Skeletal muscle cell (primary cell): ENCODE data around the gene HOXB6.

Source experiments
- DNase-seq: peaks from one replicate; pipeline ENCODE4 v3.0.0-alpha.2; 2010; ENCODE audit warnings: low read depth
- H3K4me3 ChIP-seq: 2 replicates; pipeline ENCODE4 v1.5.1; 2011; ENCODE audit warnings: low read depth, mild to moderate bottlenecking, control low read depth, low read length, moderate library complexity

The HOXB6 gene

DNA sequence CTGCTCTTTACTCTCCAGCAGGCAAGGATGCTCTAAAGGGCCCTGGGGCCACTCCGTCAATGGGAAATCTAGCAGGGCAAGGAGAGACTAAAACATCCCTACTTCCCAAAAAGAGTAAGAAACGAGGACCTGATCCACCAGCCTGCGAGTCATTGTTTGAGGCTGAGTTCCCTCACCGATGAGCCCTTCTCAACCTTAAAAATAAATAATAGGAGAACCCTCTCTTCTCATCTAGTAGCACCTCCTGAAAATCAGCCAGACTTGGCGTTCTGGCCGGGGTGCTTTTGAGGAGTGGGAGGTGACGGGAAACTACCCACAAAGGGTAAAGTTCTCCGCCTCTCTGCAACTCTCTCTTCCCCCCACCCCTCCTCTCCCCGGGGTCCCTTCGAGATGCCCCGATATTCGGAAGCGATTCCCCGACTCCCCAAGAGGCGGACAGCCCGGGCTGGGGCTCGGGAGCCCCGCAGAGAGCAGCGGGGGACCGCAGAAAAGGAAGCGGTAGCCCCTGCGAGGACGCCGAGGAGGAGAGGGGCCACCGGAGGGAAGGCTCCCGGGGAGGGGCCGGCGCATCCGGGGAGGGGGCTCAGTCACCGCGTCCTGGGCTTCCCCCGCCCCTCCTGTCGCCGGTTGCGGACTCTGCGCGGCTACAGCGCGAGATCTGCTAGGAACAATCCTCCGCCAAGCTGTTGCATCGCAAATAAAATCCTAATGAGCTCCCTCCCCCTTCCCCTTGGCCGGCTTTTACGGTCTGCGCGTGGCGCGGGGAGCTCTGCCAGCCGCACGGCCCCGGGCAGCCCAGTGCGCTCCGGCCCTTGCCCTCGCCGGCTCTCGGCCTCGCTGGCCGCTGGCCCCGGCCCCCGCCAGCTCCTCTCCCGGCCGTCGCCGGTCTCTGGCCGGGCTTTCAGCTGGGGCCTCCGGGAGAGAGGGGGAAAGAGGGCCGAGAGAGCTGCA, 20.0 kb upstream of the HOXB6 start:
- no peak for DNase-seq
- H3K4me3 ChIP-seq: peak overlapping the region; percentile 42

DNA sequence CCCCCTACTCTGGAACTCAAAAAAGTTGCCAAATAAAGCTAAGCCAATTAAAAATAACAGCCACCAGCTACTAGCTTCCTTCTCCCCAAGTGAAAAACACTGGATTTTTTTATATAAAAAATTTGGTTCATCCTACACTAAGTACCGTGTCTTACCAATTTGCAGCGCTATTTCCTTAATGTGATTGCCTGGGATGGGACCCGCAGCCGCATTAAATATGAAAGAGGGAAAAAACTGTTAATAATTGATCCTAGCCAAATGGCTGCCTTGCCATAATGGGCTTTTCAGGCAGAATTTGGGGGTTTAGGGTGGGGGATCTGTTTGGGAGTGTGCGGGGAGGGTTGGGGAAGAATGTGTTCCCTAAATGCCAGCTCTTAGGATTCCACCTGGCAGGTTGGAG, 19.3 kb upstream of the HOXB6 start:
- DNase-seq: no peak
- H3K4me3 ChIP-seq: no peak overlapping the region

DNA sequence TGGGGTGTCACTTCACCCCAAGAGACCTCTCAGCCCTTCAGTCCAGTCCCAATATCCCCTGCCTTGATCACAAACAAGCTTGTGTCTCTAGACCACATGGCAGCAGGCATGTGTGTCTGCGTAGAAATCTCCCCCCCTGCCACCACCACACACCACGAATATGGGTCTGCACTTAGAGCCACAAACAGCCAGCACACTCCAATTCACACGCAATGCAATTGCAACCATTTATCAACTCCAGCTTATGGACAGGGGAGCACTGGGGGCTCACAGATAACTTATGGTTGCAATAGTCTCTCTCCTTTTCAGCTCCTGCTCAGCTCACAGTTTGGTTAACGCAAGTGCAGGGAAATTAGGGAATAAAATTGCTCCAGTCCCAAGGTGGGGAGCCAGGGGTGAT, 18.8 kb upstream of the HOXB6 start:
- H3K4me3 ChIP-seq: no peak overlapping the region
- DNase-seq: no peak

DNA sequence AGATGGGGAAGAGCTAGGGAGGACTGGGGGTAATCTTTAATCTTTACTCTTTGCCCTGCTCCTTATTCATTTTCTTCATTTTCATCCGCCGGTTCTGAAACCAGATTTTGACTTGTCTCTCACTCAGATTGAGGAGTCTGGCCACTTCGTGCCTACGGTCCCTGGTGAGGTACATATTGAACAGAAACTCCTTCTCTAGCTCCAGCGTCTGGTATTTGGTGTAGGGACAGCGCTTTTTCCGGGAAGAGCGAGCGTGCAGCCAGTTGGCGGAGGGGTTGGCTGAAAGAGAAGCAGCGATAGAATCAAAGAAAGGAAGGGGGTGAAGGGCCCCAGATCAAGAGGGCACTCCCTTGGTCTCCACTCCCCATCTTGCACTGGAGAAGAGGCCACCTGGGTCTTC, 18.1 kb upstream of the HOXB6 start:
- no peak overlapping the region for H3K4me3 ChIP-seq
- DNase-seq: no peak

DNA sequence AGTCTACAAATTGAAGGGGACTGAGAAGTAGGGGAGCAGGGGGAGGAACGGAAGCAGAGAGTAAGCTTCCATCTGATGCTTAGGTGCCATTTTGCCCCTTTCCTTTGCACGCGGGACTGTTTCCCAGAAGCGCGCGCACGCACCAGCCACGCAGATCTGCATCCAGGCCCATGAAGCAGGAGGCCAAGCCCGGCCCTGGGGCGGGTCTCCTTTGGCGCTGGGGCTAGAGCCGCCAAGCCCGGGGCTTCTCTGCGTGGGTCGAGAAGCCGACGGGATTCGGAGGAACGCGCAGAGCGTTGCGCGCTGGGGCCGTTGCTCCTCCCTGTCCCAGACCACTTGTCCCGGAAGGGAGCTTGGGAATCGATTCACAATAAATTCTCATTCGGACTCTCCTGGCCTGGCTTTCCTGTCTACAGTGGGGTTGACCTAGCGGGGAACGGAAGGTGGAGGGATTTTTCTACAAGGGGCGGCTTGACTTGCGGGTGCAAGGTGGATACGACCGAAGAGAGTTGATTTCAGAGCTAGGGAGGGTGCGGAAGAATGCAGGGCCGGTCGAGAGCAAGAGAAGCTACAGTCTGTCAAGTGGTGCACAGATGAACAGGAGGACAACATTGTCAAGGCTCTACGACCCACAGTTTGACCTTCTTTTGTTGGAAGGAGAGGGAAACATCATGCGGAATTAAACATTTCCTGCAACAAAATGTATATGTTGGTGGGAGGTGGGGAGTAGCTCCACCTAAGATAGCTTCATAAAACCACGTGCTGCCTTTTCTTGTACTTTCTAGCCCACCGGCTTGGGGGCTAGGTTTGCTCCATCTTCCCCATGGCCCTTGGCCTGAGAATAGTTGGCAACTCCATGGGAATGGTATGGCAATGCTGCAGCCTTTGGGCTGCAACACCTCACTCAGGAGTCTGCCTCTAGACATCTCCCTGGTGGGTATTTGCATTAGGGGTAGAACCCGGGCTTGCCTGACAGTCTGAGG, 16.9 kb upstream of the HOXB6 start:
- no peak for DNase-seq
- no peak overlapping the region for H3K4me3 ChIP-seq

DNA sequence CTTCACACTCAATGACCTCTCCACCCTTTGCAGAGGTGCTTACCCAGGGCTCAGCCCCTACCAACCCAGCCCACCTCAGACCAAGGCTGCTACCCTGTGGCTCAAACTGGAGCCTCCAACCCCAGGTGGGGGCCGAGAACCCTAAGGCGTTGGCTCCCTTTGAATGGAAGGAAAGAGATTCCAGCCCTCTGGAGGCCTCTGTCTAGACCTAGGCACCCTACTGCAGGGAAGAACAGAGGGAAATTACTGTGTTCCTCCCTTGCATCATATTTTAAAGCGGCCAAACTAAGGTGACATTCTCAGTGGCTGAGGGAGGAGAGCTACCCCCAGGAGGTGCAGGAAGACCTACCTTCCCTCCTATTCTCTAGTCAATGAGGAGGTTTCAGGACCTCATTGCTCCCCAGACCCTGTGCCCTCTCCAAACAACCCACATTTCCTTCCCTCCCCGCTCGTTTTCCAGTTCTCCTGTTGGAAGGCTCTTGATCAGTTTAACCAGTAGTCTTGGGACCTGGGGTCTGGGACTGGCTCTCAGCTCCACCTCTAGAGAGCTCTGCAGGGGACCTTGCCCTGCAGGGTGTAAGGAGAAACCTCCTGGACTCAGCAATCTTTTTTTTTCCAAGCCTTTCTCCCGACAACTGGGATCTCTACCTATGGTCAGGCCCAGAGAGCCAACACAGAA, 15.8 kb upstream of the HOXB6 start:
- DNase-seq: no peak
- H3K4me3 ChIP-seq: no peak overlapping the region

DNA sequence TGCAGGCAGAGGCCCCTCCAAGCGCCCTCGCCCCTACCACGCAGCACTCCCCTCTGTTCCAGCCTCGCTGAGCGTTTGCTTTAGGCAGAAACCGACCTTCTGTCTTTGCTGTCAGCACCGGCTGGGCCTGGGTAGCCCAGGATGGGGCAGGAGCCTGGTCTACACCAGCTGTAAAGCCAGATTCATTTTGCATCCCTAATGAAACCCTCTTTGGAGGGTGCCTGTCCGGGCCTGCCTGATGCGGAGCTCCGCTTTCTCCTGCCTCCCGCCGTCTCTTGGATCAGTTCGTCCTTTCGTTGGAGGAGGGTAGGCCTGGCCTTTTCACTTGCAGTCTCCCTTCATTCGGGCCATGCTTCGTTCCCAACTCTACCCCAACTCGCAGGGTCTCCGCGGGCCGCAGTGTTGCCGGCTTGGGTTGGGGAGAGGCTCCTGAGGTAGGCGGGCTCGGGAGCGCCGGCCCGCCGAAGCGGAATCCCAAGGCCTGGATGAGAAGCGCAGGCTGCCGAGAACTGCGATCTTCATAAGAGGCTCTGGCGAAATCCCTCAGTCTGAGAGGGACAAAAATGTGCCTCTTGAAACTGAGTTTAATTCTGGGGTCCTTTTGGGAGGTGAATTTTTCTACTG, 15.2 kb upstream of the HOXB6 start:
- DNase-seq: no peak

DNA sequence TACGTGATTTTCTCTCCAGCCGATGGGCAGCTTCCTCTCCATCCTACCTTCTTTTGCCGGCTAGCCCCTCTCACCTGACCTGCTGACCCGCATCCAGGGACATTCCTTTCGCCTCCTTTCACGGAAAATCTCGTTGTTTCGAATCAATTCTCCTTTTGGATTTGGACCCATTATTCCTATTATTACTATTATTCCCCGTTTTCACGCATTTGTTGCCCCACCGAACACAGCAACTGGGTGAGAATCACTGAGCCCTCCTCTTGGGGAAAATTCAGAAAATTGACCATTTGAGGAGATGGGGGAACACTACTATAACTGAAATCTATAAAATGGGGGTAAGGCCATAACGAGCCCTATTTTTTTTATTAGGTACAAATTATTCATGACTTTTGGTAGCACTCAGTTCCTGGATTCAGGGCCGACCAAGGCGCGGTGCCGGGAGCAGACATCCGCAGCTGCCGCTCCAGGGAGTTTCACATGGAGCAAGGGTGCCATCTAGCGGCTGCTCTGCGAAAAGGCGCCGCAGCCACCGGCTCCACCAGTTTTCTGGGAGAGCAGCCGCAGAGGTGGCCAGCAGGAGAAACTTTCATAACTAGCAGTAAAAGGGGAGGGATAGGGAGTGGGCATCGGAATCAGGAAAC, 13.6 kb upstream of the HOXB6 start:
- H3K4me3 ChIP-seq: peak overlapping the region; percentile 25

More for the DNA sequence above, 15.2 kb upstream of the HOXB6 start:
- no peak overlapping the region for H3K4me3 ChIP-seq

DNA sequence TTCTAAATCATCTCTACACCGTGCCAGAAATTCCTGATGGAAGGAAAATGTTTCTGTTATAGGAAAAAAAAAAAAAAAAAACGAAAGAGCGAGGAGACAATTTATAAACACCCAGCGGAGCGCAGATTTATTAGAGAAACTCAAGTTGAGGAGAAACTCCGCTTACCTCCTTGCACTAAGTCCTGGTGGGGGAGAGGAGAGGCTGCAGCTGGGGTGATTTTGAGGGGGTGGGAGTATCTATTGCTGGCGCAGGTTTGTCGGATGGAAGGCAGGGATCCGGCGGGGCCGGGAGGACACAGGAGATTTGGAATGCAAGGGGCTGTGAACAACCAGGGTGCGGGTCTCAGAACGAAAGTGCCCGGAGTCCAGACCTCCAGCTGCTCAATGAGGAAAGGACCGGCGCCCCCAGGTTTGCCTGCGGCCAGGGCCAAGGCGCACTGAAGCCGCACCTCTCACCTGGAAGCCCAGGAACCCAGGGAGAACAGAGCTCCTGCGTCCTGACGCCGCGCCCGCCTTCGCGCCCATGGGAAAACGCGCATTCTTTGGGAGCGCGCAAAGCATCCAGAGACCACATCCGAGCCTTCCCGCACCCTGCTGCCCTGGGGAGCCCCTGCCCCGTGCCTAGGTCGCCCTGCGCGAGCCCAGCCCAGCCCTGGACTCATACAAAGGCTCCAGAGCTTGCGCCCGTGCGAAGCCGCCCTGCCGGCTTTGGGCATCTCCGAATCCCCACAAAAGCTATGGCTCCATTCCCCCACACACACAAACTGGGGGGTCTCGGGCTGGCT, 12.9 kb upstream of the HOXB6 start:
- peak overlapping the region; percentile 20 for H3K4me3 ChIP-seq
- DNase-seq: no peak

More for the DNA sequence above, 13.6 kb upstream of the HOXB6 start:
- DNase-seq: no peak

DNA sequence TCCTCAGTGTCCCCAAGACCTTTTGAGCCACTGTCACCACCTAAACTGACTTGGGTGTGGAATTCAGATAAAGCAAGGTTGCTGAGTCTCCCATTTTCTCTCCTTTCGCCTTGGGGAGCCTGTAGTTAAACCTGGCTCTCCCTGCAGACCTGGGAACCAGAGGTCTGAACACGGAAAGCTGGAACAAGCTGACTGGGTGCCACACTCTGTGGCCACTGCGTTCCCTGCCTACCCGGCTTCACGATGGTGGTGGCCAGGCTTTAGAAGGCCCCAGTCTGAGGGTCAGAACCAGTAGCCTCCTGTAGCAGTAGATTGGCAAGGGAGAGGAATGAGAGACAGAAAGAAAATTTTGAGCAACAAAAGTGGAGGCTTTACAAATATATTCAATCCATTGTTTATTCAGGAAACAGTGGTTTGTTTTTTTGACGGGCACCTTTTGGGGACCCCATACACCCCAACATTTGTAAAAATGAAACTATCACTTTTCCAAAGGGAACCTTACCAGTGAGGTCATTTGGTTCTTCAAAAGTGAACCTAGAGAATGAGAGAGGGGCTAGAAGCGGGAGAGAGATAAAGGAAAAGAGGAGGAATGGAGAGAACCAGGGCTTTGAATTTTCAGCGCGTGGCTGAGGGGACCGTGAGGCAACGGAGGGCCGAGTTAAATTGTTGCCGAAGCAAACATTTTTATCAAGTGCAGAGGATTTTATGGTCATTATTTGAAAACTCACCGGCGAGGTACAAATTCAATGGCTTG, 12.1 kb upstream of the HOXB6 start:
- no peak for DNase-seq
- no peak overlapping the region for H3K4me3 ChIP-seq

DNA sequence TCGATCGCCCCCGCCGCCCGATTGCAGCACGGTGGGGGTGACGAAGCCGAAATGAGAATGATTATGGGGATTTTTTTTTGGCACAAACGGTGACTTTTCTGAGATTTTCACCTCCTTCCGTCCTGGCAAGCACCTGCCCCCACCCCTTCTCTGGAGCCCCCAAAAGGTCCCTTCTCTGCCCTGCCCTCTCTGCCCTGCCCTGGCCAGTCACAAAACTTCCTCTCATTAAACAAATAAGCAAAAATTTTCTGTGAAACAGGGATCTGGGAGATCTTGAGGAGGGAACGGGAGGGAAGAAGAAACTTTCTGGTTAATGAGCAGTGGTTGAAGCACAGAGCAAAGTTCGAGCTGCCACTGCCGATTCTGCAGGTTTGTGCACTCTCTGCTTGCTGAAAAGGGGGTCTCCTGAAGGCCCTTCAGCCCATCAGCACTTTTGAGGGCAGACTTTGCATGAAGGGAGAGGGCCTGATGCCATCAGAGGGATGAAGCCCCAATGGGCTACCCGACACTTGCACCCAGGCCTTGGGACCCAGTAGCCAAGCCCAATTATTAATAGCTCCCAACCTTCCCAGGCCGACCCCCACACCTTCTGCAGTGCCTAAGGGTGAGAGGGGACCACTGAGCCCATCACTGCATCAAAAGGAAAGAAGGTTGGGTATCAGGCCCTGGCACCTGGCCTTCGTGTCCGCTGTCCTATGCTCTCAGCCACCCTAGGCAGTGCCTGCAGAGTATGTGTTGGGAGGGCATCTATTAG, 11.4 kb upstream of the HOXB6 start:
- H3K4me3 ChIP-seq: no peak overlapping the region
- no peak for DNase-seq

DNA sequence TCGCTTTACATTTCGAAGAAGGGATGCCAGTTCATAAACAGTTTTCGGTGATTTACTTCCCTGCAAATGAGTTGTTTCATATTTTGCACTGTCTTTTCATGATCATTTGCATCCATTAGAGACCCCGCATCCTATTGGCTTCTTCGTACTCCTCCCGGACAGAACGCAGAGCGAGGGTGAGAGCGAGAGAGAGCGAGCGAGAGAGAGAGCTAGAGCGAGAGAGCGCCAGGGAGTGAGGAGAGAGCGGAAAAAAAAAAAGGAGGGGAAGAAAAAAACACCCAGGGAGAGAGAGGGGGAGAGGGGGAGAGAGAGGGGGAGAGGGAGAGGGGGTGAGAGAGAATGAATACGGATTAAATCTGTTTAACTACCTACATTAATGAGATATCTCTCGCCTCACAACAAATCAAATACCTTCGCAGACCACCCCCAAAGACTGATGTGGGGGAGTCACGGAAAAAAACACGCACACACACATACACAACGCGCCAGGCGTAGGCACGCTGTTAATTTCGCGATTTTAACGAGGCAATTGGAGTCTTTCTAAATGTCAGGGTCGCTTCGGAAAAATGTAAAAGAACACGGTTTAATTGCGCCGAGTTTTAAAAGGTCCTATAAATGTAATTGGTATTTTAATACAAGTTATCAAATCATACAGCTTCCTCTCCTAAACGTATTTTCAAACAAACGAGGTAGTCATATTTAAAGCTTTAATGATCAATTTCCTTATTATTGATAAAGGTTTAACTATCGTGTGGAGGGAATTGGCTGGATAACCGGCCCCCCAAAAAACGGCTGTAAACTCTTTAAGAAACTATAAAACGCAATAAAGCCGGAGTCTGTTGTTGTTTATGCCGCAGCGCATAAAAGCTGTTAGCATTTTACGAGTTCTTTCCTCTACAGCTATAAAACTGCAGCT, 10.5 kb upstream of the HOXB6 start, which contains the start of gene HOXB8:
HOXB8 (minus strand) TSS at position 246 of the 916 bp plus-strand sequence. CDS start 588 bp downstream, outside the sequence.
- no peak for DNase-seq
- peak within 1 kb of the TSS; percentile 53 for H3K4me3 ChIP-seq

DNA sequence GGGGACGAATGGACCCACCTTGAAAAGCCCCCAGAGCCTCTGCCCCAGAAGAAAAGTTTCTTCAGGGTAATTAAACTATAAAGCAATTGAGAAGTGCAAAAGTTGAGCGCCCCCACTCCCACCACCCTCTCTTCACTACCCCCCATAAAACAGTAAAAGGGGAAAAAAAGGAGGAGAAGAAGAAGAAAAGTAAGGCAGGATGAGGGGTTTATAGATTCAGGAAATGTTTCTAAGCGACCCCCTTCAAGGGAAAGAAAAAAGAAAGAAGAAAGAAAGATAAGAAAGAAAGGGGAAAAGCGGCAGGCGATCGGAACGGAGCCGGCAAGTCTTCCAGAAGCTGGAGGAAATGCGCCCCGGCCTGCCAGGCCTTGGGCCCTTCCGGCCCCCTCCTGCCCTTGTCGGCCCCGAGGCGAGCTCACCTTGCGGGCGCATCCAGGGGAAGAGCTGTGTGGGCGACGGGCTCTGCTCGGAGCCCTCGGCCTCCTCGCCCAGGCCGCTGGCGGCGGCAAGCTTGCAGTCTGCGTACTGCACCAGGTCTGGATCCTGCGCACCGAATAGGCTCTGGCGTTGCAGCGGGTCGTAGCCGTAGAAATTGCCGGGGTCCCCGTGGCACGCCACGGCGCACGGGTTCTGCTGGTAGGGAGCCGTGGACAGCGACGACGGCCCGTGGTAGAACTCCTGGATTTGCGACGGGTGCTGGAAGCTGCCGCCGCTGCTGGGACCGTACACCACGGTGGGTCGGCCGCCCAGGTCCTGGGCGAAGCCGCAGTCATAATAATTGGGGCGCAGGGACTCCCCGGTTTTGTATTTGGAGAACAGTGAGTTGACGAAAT, 9.3 kb upstream of the HOXB6 start:
- H3K4me3 ChIP-seq: peak overlapping the region; percentile 53
- DNase-seq: no peak

DNA sequence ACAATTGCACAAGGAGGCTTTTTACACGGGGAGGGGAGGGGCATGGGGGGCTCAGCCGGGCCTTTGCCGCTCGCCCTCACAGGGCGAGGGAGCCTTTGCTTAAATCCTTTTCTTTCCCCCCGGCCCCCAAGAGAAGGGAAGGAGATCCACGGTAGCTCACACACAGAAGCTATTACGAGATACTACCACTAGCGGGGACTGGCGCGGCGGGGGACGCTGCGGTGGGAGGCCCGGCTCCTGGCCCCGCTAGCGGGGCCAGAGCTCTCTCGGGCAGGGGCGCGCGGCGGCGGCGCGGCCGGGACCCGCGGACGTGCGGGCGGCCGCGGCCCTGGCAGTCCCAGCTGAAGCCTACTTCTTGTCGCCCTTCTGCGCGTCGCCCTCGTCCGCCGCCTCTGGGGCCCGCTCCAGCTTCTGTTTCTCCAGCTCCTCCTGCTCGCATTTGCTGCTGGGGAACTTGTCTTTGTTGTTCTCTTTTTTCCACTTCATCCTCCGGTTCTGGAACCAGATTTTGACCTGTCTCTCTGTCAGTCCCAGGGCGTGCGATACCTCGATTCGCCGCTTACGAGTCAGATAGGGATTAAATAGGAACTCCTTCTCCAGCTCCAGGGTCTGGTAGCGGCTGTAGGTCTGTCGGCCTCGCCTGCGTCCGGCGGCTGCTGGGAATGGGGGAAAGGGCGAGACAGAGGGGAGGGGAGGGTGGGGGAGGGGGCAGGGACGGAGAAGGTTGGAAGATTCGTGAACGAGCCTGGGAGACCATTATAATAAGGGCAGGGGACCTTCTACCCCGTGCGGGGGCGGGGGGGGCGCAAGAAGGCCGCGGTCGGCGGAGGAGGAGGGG, 8.3 kb upstream of the HOXB6 start:
- no peak for DNase-seq
- H3K4me3 ChIP-seq: peak overlapping the region; percentile 53
